Heart right ventricle (tissue), 16 donors: ENCODE results near the gene LTBP2. TPM values are rescaled to one million over a fixed set of nuclear protein-coding genes. Genes with fewer than 3 reads are reported as not detected.

Source experiments
- ATAC-seq, 8 donors: fragments of 200-7000 bp; cut with Tn5 transposase; one replicate each; pipeline ENCODE4 v1.9.1; 2020; ENCODE audit warnings: mild to moderate bottlenecking in 8 of 8, moderate library complexity in 8 of 8, moderate number of reproducible peaks in 1 of 8
- DNase-seq, 2 donors: peaks; one replicate each; pipeline ENCODE4 v3.0.0-alpha.2; 2020
- H3K27ac ChIP-seq, 10 donors: fragments of 200-600 bp; sonication (generic) in 2 of 10; one replicate each; pipeline versions ENCODE4 v1.5.0 to v1.8.0; 2020 to 2022; ENCODE audit warnings: mild to moderate bottlenecking in 3 of 10
- H3K27me3 ChIP-seq, 7 donors: fragments of 200-600 bp; one replicate each; pipeline ENCODE4 v1.8.0; 2021 to 2022; ENCODE audit warnings: mild to moderate bottlenecking in 2 of 7
- H3K36me3 ChIP-seq, 9 donors: fragments of 200-600 bp; sonication (generic) in 1 of 9; one replicate each; pipeline versions ENCODE4 v1.5.0 to v1.8.0; 2020 to 2022; ENCODE audit warnings: mild to moderate bottlenecking in 2 of 9
- H3K4me1 ChIP-seq, 9 donors: fragments of 200-600 bp; sonication (generic) in 1 of 9; one replicate each; pipeline versions ENCODE4 v1.5.0 to v1.8.0; 2020 to 2022; ENCODE audit warnings: mild to moderate bottlenecking in 4 of 9
- H3K4me3 ChIP-seq, 10 donors: fragments of 200-600 bp; sonication (generic) in 2 of 10; one replicate each; pipeline versions ENCODE4 v1.5.0 to v1.8.0; 2020 to 2022; ENCODE audit warnings: mild to moderate bottlenecking in 7 of 10, moderate library complexity in 2 of 10
- H3K9me3 ChIP-seq, 11 donors: fragments of 200-600 bp in 10 of 11; sonication (generic) in 2 of 11; one replicate each; pipeline versions ENCODE4 v1.5.0 to v1.8.0; 2013 to 2022; ENCODE audit warnings: mild to moderate bottlenecking in 2 of 11, control low read depth in 1 of 11, moderate library complexity in 1 of 11
- CTCF ChIP-seq, 9 donors: fragments of 200-600 bp; sonication (generic) in 2 of 9; IDR thresholded peaks; one replicate each; pipeline versions ENCODE4 v1.5.0 to v1.8.0; 2021 to 2022; ENCODE audit warnings: antibody characterized with exemption in 9 of 9, mild to moderate bottlenecking in 5 of 9, moderate library complexity in 1 of 9
- WGBS, 2 donors: extraction: QIAGEN DNeasy Blood & Tissue Kit; methylation state at CpG; one replicate each; pipeline ENCODE4 v1.1.7; 2013; ENCODE audit warnings: inconsistent platforms in 1 of 2; 5-methylcytosine and 5-hydroxymethylcytosine counted together
- intact Hi-C, 10 donors: fragments of 100-400 bp; cut with DNase I; formaldehyde crosslinking; loops; one replicate each; pipeline versions ENCODE4 v1.11.1 to v1.14.2; 2022
- long read RNA-seq, 3 donors: library from polyadenylated mRNA; unstranded; transcript quantifications; one replicate each; pipeline ENCODE4 v2.0.0, GENCODE V29; 2020 to 2021
- polyA plus RNA-seq, 2 donors: library from polyadenylated mRNA; stranded (reverse); fragments of 200-250 nt; gene quantifications; one replicate each; pipeline ENCODE4 v1.2.3, GENCODE V29; 2013
- total RNA-seq, 10 donors: library from RNA; stranded (reverse); fragmentation: NEBNext Ultra II Directional in 3 of 10; extraction: Animal tissue kit (Norgen Biotek cat#: 25700) in 3 of 10; gene quantifications; one replicate each; pipeline versions ENCODE4 v1.2.1 to v1.2.4, GENCODE V29; 2021 to 2023
- donor health status: Arrhythmogenic right ventricular cardiomyopathy.
- donor health status: ischemic (EF 13 %, LVEDD 7.1; RV severe dilation, severe dysfunction).
- donor health status: healthy with polysubstance abuse.
- donor health status: DM: no; HTN: yes; CAD: no.
- donor health status: DM: no; HTN: no; CAD: no.
- donor health status: ischemic (EF 25% LVEDD 6.9; RV normal size, moderate dysfunction).
- donor health status: ischemic (EF 25% LVEDD 5.7; RV mildly dilated, moderate dysfunction).
- donor health status: healthy.
- donor health status: DM: yes; HTN: yes; CAD: no.
- donor health status: Ischemic cardiomyopathy.
- donor health status: ischemic (EF 35%, LVEDD 5.7; RV mildly dilated, moderate dysfunction).
- donor health status: nonischemic (EF 11% LVEDD 7.7; RV severe dilation, severe dysfunction).
- donor health status: DM: yes; HTN: yes; CAD: no.
- donor health status: PGD.
- donor health status: ischemic (EF 29% LVEDD 5.4; RV normal size, mild dysfunction).
- donor health status: nonischemic (EF 23%, LVEDD 6.1; RV moderate dilation, normal function).

Gene LTBP2
- total RNA-seq (10 to 100 TPM in 9 of 10 donors, 1 to 10 TPM in 1; 7.1 to 50.3 (median 18.5) TPM), polyA plus RNA-seq (1 to 10 TPM; 3.5 TPM)
- long read RNA-seq, donor 1, partial matches to known transcripts: 6 of 10 reads
- long read RNA-seq, donor 1, other reads (novel, unspliced or antisense): 4 of 10 reads
- long read RNA-seq, donor 2, partial matches to known transcripts: 12 of 17 reads
- long read RNA-seq, donor 2, other reads (novel, unspliced or antisense): 4 of 17 reads
- long read RNA-seq, donor 3, partial matches to known transcripts: 8 of 9 reads
- long read RNA-seq, donor 3, other reads (novel, unspliced or antisense): 1 of 9 reads

- TF ChIP-seq CTCF (IDR thresholded peaks at IDR 0.05): no peak
- Histone ChIP-seq H3K27me3 (peaks cover 0 to 43% (median 21%) of the 10 kb centered on the region in 7 donors), H3K4me1 (peaks cover 0 to 59% (median 15%) of the 10 kb centered on the region in 9 donors), H3K27ac (peak within 1 kb of the TSS; percentile 28 to 86 (median 70)), H3K4me3 (peak within 1 kb of the TSS; percentile 47 to 86 (median 68)), H3K36me3 (no peaks in the 10 kb centered on the region), H3K9me3 (no peaks in the 10 kb centered on the region)
- WGBS, 2 donors: 0 to 1% methylated on average over 70 of the region's 70 CpGs
- ATAC-seq (peak in 7 of 8 donors; percentile 14 to 67 (median 32)), DNase-seq (no peak)
- intact Hi-C loops: loop anchor here in 4 of 10 donors (5.0 to 10.0 kb wide), 5 partner anchors 56 to 247 kb away; partner anchors contain the start of genes AREL1 (in 1 of the 4), FCF1 (in 1 of the 4), ISCA2 (in 1 of the 4) and NPC2 (in 1 of the 4)
Observed at GRCh38 chr14:74611650-74612349, at the start of gene LTBP2. Gene LTBP2, minus strand, starts transcription at chr14:74612237. Its CDS starts 293 bp downstream, at chr14:74611944.

- ATAC-seq (no peak), DNase-seq (no peak)
- no peak for TF ChIP-seq CTCF (IDR thresholded peaks at IDR 0.05)
- H3K4me3 ChIP-seq: no peak overlapping the region
- peaks cover 0 to 88% (median 17%) of the 10 kb centered on the region in 9 donors for H3K36me3 ChIP-seq
- WGBS, 2 donors: 76 to 89% methylated on average over 5 of the region's 5 CpGs
- peaks cover 0 to 31% (median 12%) of the 10 kb centered on the region in 9 donors for H3K4me1 ChIP-seq
- no peaks in the 10 kb centered on the region for H3K9me3 ChIP-seq
- intact Hi-C loops: loop anchor here in 1 of 10 donors (5.0 kb wide), 1 partner anchor 44 kb away; no protein-coding TSS in a partner anchor
- peak overlapping the region in 5 of 10 donors; percentile 33 to 64 (median 61) for H3K27ac ChIP-seq
- no peaks in the 10 kb centered on the region for H3K27me3 ChIP-seq
Observed at GRCh38 chr14:74660863-74661262, 48.8 kb upstream of the LTBP2 start.

GRCh38 chr14:74660167-74660566 is 48.1 kb upstream of the LTBP2 start:
- Histone ChIP-seq H3K4me3 (no peak overlapping the region), H3K9me3 (no peaks in the 10 kb centered on the region), H3K27me3 (no peaks in the 10 kb centered on the region), H3K36me3 (peaks cover 0 to 84% (median 17%) of the 10 kb centered on the region in 9 donors), H3K4me1 (peaks cover 0 to 31% (median 12%) of the 10 kb centered on the region in 9 donors), H3K27ac (no peak overlapping the region)
- intact Hi-C loops: loop anchor here in 1 of 10 donors (5.0 kb wide), 1 partner anchor 43 kb away; no protein-coding TSS in a partner anchor
- 90 to 92% methylated on average over 3 of the region's 3 CpGs for WGBS, 2 donors
- DNase-seq (no peak), ATAC-seq (no peak)
- no peak for TF ChIP-seq CTCF (IDR thresholded peaks at IDR 0.05)

- DNase-seq (no peak), ATAC-seq (no peak)
- 87 to 88% methylated on average over 1 of the region's 1 CpG for WGBS, 2 donors
- no peak for TF ChIP-seq CTCF (IDR thresholded peaks at IDR 0.05)
- H3K9me3 ChIP-seq: no peaks in the 10 kb centered on the region
- no peak overlapping the region for H3K27ac ChIP-seq
- peaks cover 0 to 22% (median 6%) of the 10 kb centered on the region in 9 donors for H3K4me1 ChIP-seq
- H3K27me3 ChIP-seq: no peaks in the 10 kb centered on the region
- H3K36me3 ChIP-seq: peaks cover 0 to 72% (median 15%) of the 10 kb centered on the region in 9 donors
- H3K4me3 ChIP-seq: no peak overlapping the region
- intact Hi-C loops: loop anchor here in 1 of 10 donors (5.0 kb wide), 1 partner anchor 51 kb away; no protein-coding TSS in a partner anchor
Observed at GRCh38 chr14:74658535-74659131, 46.6 kb upstream of the LTBP2 start.
